B cell (primary cell): ENCODE measurements around the gene PCDH9. TPM values are rescaled to one million over a fixed set of nuclear protein-coding genes. Genes with fewer than 3 reads are reported as not detected.

Experiments used
- ATAC-seq: fragments of 200-7000 bp; cut with Tn5 transposase; one replicate; pipeline ENCODE4 v1.10.0; 2021; ENCODE audit warnings: low read depth, mild to moderate bottlenecking, moderate number of reproducible peaks, moderate library complexity
- CTCF ChIA-PET: fragments of 350-600 bp; sonication (Branson Sonifier 250); formaldehyde crosslinking; loops from one replicate; lab custom pipeline; 2021; ENCODE audit warnings: antibody characterized with exemption, inconsistent platforms; lab: Charles Lee
- POLR2A ChIA-PET: fragments of 350-600 bp; sonication (Branson Sonifier 250); formaldehyde crosslinking; loops from one replicate; lab custom pipeline; 2021; ENCODE audit warnings: antibody characterized with exemption; lab: Charles Lee
- DNase-seq: peaks from one replicate; pipeline ENCODE4 v3.0.0; 2013
- H2AFZ ChIP-seq: 2 replicates; pipeline ENCODE4 v1.6.1; 2012; ENCODE audit warnings: mild to moderate bottlenecking, low read depth, low read length; ENCODE audit not compliant: insufficient read depth, poor library complexity, severe bottlenecking
- H3K27ac ChIP-seq, 2 donors: 1 replicate in 1 of 2; 2 replicates in 1 of 2; pipeline ENCODE4 v1.5.1; 2012 to 2013; ENCODE audit warnings: low read length in 2 of 2, mild to moderate bottlenecking in 2 of 2, moderate library complexity in 1 of 2
- H3K27me3 ChIP-seq, 4 experiments: fragments of 200-600 bp in 1 of 4; sonication (generic) in 1 of 4; replicated peaks in 1 of 4; 1 replicate in 2 of 4; 2 replicates in 2 of 4; pipeline versions ENCODE4 v1.6.1 to v1.7.0; 2013 to 2016; ENCODE audit warnings: low read length in 3 of 4, mild to moderate bottlenecking in 2 of 4, mixed read lengths in 1 of 4, moderate library complexity in 1 of 4; ENCODE audit not compliant: insufficient read depth in 4 of 4, control insufficient read depth in 3 of 4; ENCODE audit errors: control extremely low read depth in 1 of 4
- H3K36me3 ChIP-seq, 2 experiments: replicated peaks in 1 of 2; 1 replicate in 1 of 2; 2 replicates in 1 of 2; pipeline versions ENCODE4 v1.6.1 to v1.7.1; 2013; ENCODE audit warnings: low read length in 1 of 2; ENCODE audit not compliant: insufficient read depth in 2 of 2, control insufficient read depth in 1 of 2; ENCODE audit errors: control extremely low read depth in 1 of 2, extremely low read depth in 1 of 2
- H3K4me1 ChIP-seq, 2 donors: fragments of 200-600 bp in 1 of 2; sonication (generic) in 1 of 2; 1 replicate in 1 of 2; 2 replicates in 1 of 2; pipeline versions ENCODE4 v1.5.1 to v1.6.1; 2013 to 2017; ENCODE audit warnings: low read length in 2 of 2; ENCODE audit not compliant: control insufficient read depth in 2 of 2, insufficient read depth in 2 of 2
- H3K4me2 ChIP-seq: replicated peaks from 2 replicates; pipeline ENCODE3; 2012; ENCODE audit warnings: mild to moderate bottlenecking, low read depth, low read length; ENCODE audit not compliant: poor library complexity, severe bottlenecking
- H3K4me3 ChIP-seq, 5 experiments: fragments of 200-600 bp in 1 of 5; sonication (generic) in 1 of 5; 1 replicate in 3 of 5; 2 replicates in 2 of 5; pipeline versions ENCODE4 v1.5.1 to v1.7.0; 2011 to 2016; ENCODE audit warnings: low read length in 4 of 5, mild to moderate bottlenecking in 4 of 5, low read depth in 2 of 5, control low read depth in 1 of 5, moderate library complexity in 1 of 5; ENCODE audit not compliant: insufficient read depth in 1 of 5; ENCODE audit errors: control extremely low read depth in 1 of 5, extremely low read depth in 1 of 5
- H3K79me2 ChIP-seq: fragments of 200-600 bp; sonication (generic); one replicate; pipeline ENCODE4 v1.6.0; 2016; ENCODE audit warnings: low read length; ENCODE audit not compliant: control insufficient read depth, insufficient read depth
- H3K9ac ChIP-seq: fragments of 200-600 bp; sonication (generic); 2 replicates; pipeline ENCODE4 v1.6.1; 2017; ENCODE audit warnings: mild to moderate bottlenecking, low read length, moderate library complexity
- H3K9me3 ChIP-seq, 3 donors: one replicate each; pipeline versions ENCODE4 v1.6.1 to v1.7.1; 2013; ENCODE audit warnings: low read length in 2 of 3; ENCODE audit not compliant: control insufficient read depth in 2 of 3, insufficient read depth in 1 of 3; ENCODE audit errors: control extremely low read depth in 1 of 3
- H4K20me1 ChIP-seq: 2 replicates; pipeline ENCODE4 v1.6.0; 2012; ENCODE audit warnings: mild to moderate bottlenecking, low read length; ENCODE audit not compliant: insufficient read depth, control insufficient read depth, poor library complexity, severe bottlenecking
- H3K27ac Mint-ChIP-seq: one replicate; pipeline ENCODE4 v1.8.0; 2021; ENCODE audit warnings: mixed read lengths
- H3K27me3 Mint-ChIP-seq: one replicate; pipeline ENCODE4 v1.8.0; 2021; ENCODE audit warnings: mixed read lengths
- H3K4me1 Mint-ChIP-seq: one replicate; pipeline ENCODE4 v1.8.0; 2021; ENCODE audit warnings: mixed read lengths
- H3K4me3 Mint-ChIP-seq: one replicate; pipeline ENCODE4 v1.8.0; 2021; ENCODE audit warnings: mixed read lengths
- H3K9me3 Mint-ChIP-seq: one replicate; pipeline ENCODE4 v1.8.0; 2022; ENCODE audit warnings: mixed read lengths; ENCODE audit not compliant: insufficient read depth
- CTCF ChIP-seq: fragments of 200-600 bp; IDR thresholded peaks from one replicate; pipeline ENCODE4 v1.8.0; 2022; ENCODE audit warnings: antibody characterized with exemption, mild to moderate bottlenecking
- EZH2 ChIP-seq: IDR thresholded peaks from 2 replicates; pipeline ENCODE4 v1.6.1; 2012; ENCODE audit warnings: borderline replicate concordance, low read depth, mild to moderate bottlenecking, moderate library complexity, low read length; ENCODE audit not compliant: insufficient read depth, poor library complexity, severe bottlenecking
- WGBS: methylation state at CpG from one replicate; pipeline ENCODE4 v1.1.5; 2013; ENCODE audit warnings: missing lambda C conversion rate; ENCODE audit not compliant: insufficient coverage; 5-methylcytosine and 5-hydroxymethylcytosine counted together
- intact Hi-C: fragments of 100-400 bp; cut with micrococcal nuclease; formaldehyde crosslinking; loops from one replicate; pipeline ENCODE4 v1.10.0; 2022
- polyA plus RNA-seq: library from polyadenylated mRNA; depleted of rRNA; stranded (reverse); fragments of >200 nt; gene quantifications from 2 replicates; pipeline ENCODE4 v1.2.3, GENCODE V29; 2012
- total RNA-seq, 2 donors: library from RNA; stranded (reverse); fragments of 120-200 nt in 1 of 2; gene quantifications; 1 replicate in 1 of 2; 2 replicates in 1 of 2; pipeline versions ENCODE4 v1.2.3 to v1.2.4, GENCODE V29; 2013 to 2022

The PCDH9 gene
- total and polyA plus RNA-seq, 2 donors (not counting 1 experiment from before 2014, with no cell fraction given), result 13.1 to 21.8 TPM

GRCh38 chr13:66859934-66860877, 369.9 kb downstream of the PCDH9 start:
- Histone ChIP-seq H3K4me2 (no peak overlapping the region), H3K79me2 (no peaks in the 10 kb centered on the region), H3K36me3 (no peaks in the 10 kb centered on the region), H3K9me3 (peaks cover 0 to 1% (median 0%) of the 10 kb centered on the region in 3 donors), H2AFZ (no peak overlapping the region), H3K9ac (no peak overlapping the region), H4K20me1 (no peaks in the 10 kb centered on the region), H3K4me3 (no peak overlapping the region), H3K27me3 (no peaks in the 10 kb centered on the region), H3K27ac (no peak overlapping the region), H3K4me1 (no peaks in the 10 kb centered on the region)
- POLR2A ChIA-PET, result no interaction called here
- Mint-ChIP-seq H3K4me1 (peaks cover 5% of the 10 kb centered on the region), H3K27ac (no peak overlapping the region), H3K27me3 (no peaks in the 10 kb centered on the region), H3K4me3 (no peak overlapping the region), H3K9me3 (no peaks in the 10 kb centered on the region)
- TF ChIP-seq CTCF (no peak), EZH2 (no peak)
- DNase-seq, result no peak
- CTCF ChIA-PET, result no interaction called here
- intact Hi-C loops, result no loop called here
- ATAC-seq, result no peak
- 93% methylated on average over 3 of the region's 8 CpGs for WGBS

- Histone ChIP-seq H3K9me3 (peaks cover 0 to 1% (median 0%) of the 10 kb centered on the region in 3 donors), H2AFZ (no peak overlapping the region), H3K4me1 (no peaks in the 10 kb centered on the region), H3K79me2 (no peaks in the 10 kb centered on the region), H3K9ac (no peak overlapping the region), H3K4me3 (no peak overlapping the region), H3K27ac (no peak overlapping the region), H3K4me2 (no peak overlapping the region), H4K20me1 (no peaks in the 10 kb centered on the region), H3K36me3 (no peaks in the 10 kb centered on the region), H3K27me3 (no peaks in the 10 kb centered on the region)
- no peaks in the 10 kb centered on the region for H3K9me3 Mint-ChIP-seq
- WGBS, result no CpG with 5 or more reads among the region's 2 CpGs
- no peak overlapping the region for H3K4me3 Mint-ChIP-seq
- peaks cover 2% of the 10 kb centered on the region for H3K4me1 Mint-ChIP-seq
- ChIA-PET POLR2A (no interaction called here), CTCF (no interaction called here)
- no peaks in the 10 kb centered on the region for H3K27me3 Mint-ChIP-seq
- no peak for ATAC-seq
- TF ChIP-seq CTCF (no peak), EZH2 (no peak)
- intact Hi-C loops, result no loop called here
- H3K27ac Mint-ChIP-seq, result no peak overlapping the region
- no peak for DNase-seq
These were observed 371.1 kb downstream of the PCDH9 start for GRCh38 chr13:66859078-66859477.
